IgD-negative memory B cell (primary cell): Measurements from ENCODE around the gene CHL1. TPM values are rescaled to one million over a fixed set of nuclear protein-coding genes. Genes with fewer than 3 reads are reported as not detected.
A peak's percentile ranks its signal among the peaks of the same experiment; 100 is the strongest.

ENCODE experiments used
- H3K27ac Mint-ChIP-seq, 3 donors: one replicate each; pipeline ENCODE4 v1.8.0; 2020 to 2022; ENCODE audit warnings: mild to moderate bottlenecking in 3 of 3, mixed read lengths in 3 of 3, moderate library complexity in 1 of 3
- H3K27me3 Mint-ChIP-seq: one replicate; pipeline ENCODE4 v1.8.0; 2021; ENCODE audit warnings: mixed read lengths
- H3K36me3 Mint-ChIP-seq: one replicate; pipeline ENCODE4 v1.8.0; 2020; ENCODE audit warnings: mild to moderate bottlenecking, mixed read lengths
- H3K4me1 Mint-ChIP-seq, 3 donors: one replicate each; pipeline ENCODE4 v1.8.0; 2020 to 2022; ENCODE audit warnings: mixed read lengths in 3 of 3, mild to moderate bottlenecking in 1 of 3
- H3K4me3 Mint-ChIP-seq, 4 donors: one replicate each; pipeline ENCODE4 v1.8.0; 2020 to 2022; ENCODE audit warnings: mild to moderate bottlenecking in 4 of 4, mixed read lengths in 4 of 4, moderate library complexity in 3 of 4
- H3K9me3 Mint-ChIP-seq, 3 donors: one replicate each; pipeline ENCODE4 v1.8.0; 2020 to 2021; ENCODE audit warnings: mixed read lengths in 3 of 3, mild to moderate bottlenecking in 1 of 3
- polyA plus RNA-seq: library from polyadenylated mRNA; unstranded; fragments of 300-500 nt; fragmentation: Illumina TruSeq; gene quantifications from one replicate; pipeline ENCODE4 v1.2.3, GENCODE V29; 2021

Gene CHL1
- polyA plus RNA-seq, 1 donor from 2014 or later: 4.1 TPM

DNA sequence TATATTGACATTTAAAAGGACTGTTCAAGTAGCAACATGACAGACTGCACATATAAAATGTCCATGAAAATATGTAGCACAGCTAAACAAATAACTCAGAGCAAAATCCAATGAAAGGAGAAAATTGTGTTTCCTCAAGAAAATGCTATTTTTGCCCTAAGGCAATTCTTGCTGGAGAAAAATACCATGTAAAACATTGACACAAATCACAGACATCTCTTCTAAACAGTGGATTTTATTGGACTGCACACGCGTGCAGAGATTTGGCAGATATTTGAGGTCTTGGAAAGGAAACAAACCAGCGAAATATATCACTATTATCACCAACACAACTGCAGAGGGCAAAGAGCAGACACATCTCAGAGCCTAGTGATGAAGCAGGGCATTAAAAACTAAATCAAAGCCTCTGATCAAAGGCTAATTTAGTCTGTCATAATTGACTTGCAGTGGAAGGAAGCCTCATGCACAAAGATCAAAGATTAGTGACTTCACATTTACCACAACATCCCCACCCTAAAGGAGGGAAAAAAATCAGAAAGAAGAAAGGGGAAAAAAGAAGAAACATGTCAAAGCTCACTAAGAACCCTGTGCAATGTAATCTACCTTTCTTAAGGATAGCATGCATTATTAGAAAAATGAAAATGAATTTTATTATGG, 52.4 kb downstream of the CHL1 start:
- H3K27ac Mint-ChIP-seq: no peak overlapping the region
- no peak overlapping the region for H3K4me3 Mint-ChIP-seq
- no peaks in the 10 kb centered on the region for H3K9me3 Mint-ChIP-seq
- no peaks in the 10 kb centered on the region for H3K36me3 Mint-ChIP-seq
- peaks cover 11 to 18% (median 11%) of the 10 kb centered on the region in 3 donors for H3K4me1 Mint-ChIP-seq
- no peaks in the 10 kb centered on the region for H3K27me3 Mint-ChIP-seq

DNA sequence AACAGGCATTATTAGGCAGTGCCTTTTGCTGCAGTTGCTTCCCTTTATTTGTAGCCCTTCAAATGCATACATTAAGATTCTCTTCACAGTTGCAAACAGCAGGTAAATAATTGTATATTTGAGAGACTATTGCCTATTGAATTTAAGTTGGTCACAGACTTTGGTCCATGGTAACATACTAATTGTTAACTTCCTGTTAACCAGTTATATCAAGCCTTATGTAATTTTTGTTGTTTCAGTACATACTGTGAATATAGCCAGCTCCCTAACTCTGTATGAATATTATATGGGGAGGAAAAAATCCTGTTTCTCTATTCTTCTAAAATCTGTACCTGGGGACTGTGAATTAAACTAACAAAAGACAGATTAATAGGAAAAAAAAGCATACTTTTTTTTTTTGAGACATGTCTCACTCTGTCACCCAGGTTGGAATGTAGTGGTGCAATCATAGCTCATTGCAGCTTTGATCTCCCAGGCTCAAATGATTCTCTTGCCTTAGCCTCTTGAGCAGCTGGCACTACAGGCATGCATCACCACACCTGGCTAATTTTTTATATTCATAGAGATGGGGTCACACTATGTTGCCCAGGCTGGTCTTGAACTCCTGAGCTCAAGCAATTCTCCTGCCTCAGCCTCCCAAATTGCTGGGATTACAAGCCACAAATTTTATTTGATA, 53.2 kb downstream of the CHL1 start:
- Mint-ChIP-seq H3K4me1 (peaks cover 11 to 18% (median 11%) of the 10 kb centered on the region in 3 donors), H3K4me3 (no peak overlapping the region), H3K9me3 (no peaks in the 10 kb centered on the region), H3K27me3 (no peaks in the 10 kb centered on the region), H3K36me3 (no peaks in the 10 kb centered on the region), H3K27ac (no peak overlapping the region)

DNA sequence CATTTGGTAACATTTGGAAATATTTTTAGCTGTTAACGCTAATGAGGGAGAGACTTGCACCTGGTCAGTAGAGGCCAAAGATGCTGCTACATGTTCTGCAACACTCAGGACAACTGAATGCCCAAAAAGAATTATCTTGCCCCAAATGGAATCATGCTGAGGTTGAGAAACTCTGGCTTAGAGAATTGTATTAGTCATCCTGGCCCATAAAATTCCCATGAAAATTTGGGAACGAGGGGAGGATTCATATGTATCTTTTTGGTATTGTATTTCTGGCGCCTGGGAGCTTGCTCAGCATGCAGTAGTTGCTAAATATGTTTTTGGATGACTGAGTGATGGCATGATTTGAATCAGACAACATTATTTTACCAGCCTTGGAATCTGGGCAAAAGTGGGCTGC, 59.9 kb downstream of the CHL1 start:
- H3K4me3 Mint-ChIP-seq: no peak overlapping the region
- no peaks in the 10 kb centered on the region for H3K36me3 Mint-ChIP-seq
- H3K9me3 Mint-ChIP-seq: no peaks in the 10 kb centered on the region
- H3K27ac Mint-ChIP-seq: no peak overlapping the region
- peaks cover 0 to 1% (median 0%) of the 10 kb centered on the region in 3 donors for H3K4me1 Mint-ChIP-seq
- no peaks in the 10 kb centered on the region for H3K27me3 Mint-ChIP-seq

DNA sequence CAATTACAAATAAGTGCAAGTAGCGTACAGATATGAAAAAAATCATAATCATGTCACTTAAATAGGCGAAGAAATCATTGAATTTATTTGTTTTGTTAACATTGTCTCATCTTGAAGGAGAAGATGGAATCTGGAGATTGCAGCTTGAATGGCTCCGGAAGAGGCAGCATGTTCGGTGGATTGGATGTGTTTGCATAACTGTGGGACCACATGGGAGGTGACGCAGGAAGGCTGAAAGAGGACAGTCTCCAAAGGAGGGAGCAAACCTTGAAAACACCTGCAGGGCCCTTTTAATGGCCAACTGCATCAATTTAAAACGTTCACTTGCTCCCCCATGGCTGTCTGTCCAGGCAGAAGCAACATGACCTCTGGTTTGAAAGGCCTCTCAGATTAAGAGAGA, 61.3 kb downstream of the CHL1 start:
- peaks cover 0 to 1% (median 0%) of the 10 kb centered on the region in 3 donors for H3K4me1 Mint-ChIP-seq
- no peaks in the 10 kb centered on the region for H3K27me3 Mint-ChIP-seq
- H3K27ac Mint-ChIP-seq: no peak overlapping the region
- H3K4me3 Mint-ChIP-seq: no peak overlapping the region
- H3K36me3 Mint-ChIP-seq: no peaks in the 10 kb centered on the region
- H3K9me3 Mint-ChIP-seq: no peaks in the 10 kb centered on the region

DNA sequence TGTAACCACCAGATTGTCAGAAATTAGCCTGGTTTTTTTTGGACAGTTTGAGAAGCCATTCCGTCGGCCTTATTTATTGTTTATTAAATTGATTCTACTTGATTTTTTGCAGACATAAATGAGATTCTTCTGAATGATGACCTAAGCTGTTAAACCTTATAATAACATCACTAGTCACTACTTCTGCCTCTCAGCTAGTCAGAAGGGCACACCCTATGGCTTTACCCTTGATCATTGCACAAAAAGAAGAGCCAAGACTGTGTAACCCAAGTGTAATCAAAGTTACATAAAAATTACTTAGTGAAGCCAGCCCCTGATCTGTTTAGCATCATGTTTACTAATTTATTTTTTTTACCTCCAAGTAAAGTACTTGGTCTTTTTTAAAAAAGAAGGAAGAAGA, 64.3 kb downstream of the CHL1 start:
- H3K4me3 Mint-ChIP-seq: no peak overlapping the region
- no peaks in the 10 kb centered on the region for H3K27me3 Mint-ChIP-seq
- no peak overlapping the region for H3K27ac Mint-ChIP-seq
- H3K36me3 Mint-ChIP-seq: no peaks in the 10 kb centered on the region
- no peaks in the 10 kb centered on the region for H3K4me1 Mint-ChIP-seq
- no peaks in the 10 kb centered on the region for H3K9me3 Mint-ChIP-seq

DNA sequence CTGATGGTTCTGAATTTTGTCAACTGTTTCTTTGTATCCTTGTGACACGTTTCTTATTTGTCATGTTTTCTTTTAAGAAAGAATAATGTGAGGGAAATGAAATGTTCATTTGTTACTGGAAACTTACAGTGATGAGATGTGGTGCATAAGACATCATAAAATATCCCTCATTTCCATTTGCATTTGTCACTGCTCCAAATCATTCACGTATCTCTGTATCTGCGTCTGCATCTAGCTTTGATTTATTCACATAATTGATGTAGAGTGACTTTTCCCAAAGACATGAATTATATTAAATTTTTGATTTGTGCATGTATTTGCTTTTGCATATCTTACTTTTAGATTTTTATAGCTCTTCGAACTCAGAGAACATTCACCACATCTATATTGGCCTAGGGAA, 66.8 kb downstream of the CHL1 start:
- H3K27ac Mint-ChIP-seq: no peak overlapping the region
- H3K9me3 Mint-ChIP-seq: no peaks in the 10 kb centered on the region
- no peak overlapping the region for H3K4me3 Mint-ChIP-seq
- H3K36me3 Mint-ChIP-seq: peaks cover 3% of the 10 kb centered on the region
- H3K4me1 Mint-ChIP-seq: peaks cover 0 to 2% (median 2%) of the 10 kb centered on the region in 3 donors
- no peaks in the 10 kb centered on the region for H3K27me3 Mint-ChIP-seq

DNA sequence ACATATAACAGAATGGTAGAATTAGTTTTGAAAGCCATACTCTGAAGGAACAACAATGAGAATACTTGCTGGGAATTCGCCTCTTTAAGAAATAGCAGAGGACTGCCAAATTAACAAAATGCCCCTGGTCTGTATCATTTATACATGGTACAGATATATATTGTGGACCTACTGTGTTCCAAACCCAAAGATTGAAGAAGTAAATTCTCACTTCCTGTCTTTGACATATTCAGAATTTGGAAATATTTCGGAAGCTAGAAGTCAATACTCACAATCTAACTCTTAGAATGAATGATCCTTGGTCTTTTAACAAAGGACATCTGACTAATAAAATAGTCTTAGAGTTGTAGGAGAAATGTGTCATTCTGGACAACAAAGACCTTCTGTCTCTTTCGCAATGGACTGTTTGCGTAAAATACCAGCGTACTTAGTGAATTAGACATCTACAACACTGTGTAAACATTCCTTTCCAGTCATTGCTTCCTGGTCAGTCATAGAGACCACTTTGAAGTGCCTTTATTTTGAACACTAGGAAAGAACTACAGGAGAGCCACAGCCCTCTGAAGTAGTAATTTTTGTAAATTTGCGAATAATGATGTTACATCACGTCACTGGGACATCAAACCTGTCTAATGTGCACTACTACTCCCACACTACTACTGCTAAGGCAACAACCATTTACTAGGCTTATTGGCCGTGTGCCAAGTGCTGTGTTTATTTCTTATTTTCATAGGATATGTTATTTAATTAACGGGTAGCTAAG, 68.0 kb downstream of the CHL1 start:
- Mint-ChIP-seq H3K27ac (peak overlapping the region in 1 of 3 donors; percentile 19), H3K9me3 (no peaks in the 10 kb centered on the region), H3K36me3 (peaks cover 3% of the 10 kb centered on the region), H3K27me3 (no peaks in the 10 kb centered on the region), H3K4me3 (no peak overlapping the region), H3K4me1 (peaks cover 0 to 2% (median 2%) of the 10 kb centered on the region in 3 donors)

DNA sequence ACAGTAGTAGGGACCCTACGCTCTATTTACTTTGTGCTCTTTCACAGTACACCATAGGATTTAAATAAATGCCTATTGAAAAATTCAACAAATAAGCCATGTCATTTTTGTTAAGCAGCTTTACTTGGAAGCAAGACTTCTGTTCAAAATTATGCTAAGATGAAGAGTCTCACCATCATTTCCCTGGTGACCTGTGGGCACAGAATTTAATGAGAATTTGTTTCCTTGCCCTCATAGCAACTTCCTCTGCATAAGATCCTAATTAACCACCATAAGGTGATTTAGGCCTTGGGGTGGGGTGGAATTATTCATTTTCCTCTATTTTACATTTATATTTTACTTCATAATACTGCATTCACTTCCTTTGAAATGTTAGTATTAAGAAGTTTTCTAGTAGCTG, 70.5 kb downstream of the CHL1 start:
- H3K9me3 Mint-ChIP-seq: peaks cover 0 to 2% (median 0%) of the 10 kb centered on the region in 3 donors
- H3K27me3 Mint-ChIP-seq: no peaks in the 10 kb centered on the region
- H3K4me1 Mint-ChIP-seq: peaks cover 18 to 19% (median 19%) of the 10 kb centered on the region in 3 donors
- peaks cover 3% of the 10 kb centered on the region for H3K36me3 Mint-ChIP-seq
- H3K27ac Mint-ChIP-seq: no peak overlapping the region
- no peak overlapping the region for H3K4me3 Mint-ChIP-seq

DNA sequence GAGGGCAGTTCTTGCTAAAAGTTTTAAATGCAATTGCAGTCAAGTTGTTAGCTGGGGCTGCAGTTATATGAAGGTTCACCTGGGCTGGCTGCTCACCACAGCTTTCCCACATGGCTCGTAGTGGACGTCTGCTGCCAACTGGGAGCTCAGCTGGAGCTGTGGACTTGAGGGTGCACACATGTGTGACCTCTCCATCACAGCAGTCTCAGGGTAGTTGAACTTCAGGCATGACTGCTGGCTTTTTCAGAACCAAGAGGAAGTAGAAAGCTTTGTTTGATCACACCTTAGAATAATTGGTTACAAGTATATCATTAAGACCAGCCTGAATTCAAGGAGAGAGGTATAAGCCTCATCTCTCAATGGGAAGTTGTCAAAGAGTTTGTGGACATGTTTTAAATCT, 74.1 kb downstream of the CHL1 start:
- no peaks in the 10 kb centered on the region for H3K27me3 Mint-ChIP-seq
- H3K36me3 Mint-ChIP-seq: peaks cover 3% of the 10 kb centered on the region
- peaks cover 0 to 2% (median 0%) of the 10 kb centered on the region in 3 donors for H3K9me3 Mint-ChIP-seq
- H3K27ac Mint-ChIP-seq: no peak overlapping the region
- peak overlapping the region in 1 of 4 donors; percentile 79 for H3K4me3 Mint-ChIP-seq
- peaks cover 33 to 43% (median 36%) of the 10 kb centered on the region in 3 donors for H3K4me1 Mint-ChIP-seq

DNA sequence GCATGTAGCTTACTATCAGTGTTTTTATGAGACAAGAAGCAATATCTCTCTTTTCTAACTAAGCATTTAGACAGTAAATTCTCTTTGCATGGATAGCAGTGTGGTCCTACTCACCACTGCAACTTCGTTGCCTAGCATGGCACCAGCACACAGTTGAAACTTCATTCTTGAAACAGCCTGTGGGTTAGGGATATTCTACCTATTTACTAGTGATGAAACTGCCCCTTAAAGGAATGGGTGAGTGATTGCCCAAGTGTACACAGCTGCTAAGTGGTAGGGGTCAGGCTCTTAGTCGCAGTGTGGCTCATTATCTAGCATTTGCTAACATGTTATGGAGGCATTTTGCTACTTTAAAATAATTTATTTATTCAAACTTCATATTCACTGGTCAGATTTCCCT, 78.4 kb downstream of the CHL1 start:
- H3K4me1 Mint-ChIP-seq: peaks cover 55 to 68% (median 56%) of the 10 kb centered on the region in 3 donors
- no peaks in the 10 kb centered on the region for H3K27me3 Mint-ChIP-seq
- H3K9me3 Mint-ChIP-seq: peaks cover 0 to 2% (median 0%) of the 10 kb centered on the region in 3 donors
- H3K27ac Mint-ChIP-seq: no peak overlapping the region
- no peak overlapping the region for H3K4me3 Mint-ChIP-seq
- no peaks in the 10 kb centered on the region for H3K36me3 Mint-ChIP-seq

DNA sequence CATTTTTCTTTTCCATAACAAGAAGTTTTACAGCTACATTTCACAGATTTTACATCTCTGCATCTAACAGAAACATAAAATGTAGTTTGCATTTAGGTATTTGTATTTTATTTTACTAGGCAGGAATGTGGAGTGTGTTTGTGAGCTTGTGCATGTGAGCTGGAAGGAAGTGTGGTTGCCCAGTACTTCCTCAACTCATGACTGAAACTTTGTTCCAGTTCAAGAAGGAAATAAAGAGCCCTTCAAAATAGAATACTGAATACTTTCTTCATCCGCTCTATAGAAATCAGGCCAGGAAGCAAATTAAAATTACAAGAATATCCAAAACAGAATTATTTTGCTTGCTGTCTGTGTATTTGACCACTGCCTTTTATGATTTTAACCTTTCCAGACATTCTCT, 81.3 kb downstream of the CHL1 start:
- peaks cover 0 to 6% (median 6%) of the 10 kb centered on the region in 3 donors for H3K9me3 Mint-ChIP-seq
- peaks cover 2% of the 10 kb centered on the region for H3K36me3 Mint-ChIP-seq
- H3K4me3 Mint-ChIP-seq: peak overlapping the region; percentile 79 to 98 (median 92)
- H3K27me3 Mint-ChIP-seq: no peaks in the 10 kb centered on the region
- peak overlapping the region; percentile 99 to 100 (median 100) for H3K27ac Mint-ChIP-seq
- peaks cover 31 to 47% (median 38%) of the 10 kb centered on the region in 3 donors for H3K4me1 Mint-ChIP-seq

DNA sequence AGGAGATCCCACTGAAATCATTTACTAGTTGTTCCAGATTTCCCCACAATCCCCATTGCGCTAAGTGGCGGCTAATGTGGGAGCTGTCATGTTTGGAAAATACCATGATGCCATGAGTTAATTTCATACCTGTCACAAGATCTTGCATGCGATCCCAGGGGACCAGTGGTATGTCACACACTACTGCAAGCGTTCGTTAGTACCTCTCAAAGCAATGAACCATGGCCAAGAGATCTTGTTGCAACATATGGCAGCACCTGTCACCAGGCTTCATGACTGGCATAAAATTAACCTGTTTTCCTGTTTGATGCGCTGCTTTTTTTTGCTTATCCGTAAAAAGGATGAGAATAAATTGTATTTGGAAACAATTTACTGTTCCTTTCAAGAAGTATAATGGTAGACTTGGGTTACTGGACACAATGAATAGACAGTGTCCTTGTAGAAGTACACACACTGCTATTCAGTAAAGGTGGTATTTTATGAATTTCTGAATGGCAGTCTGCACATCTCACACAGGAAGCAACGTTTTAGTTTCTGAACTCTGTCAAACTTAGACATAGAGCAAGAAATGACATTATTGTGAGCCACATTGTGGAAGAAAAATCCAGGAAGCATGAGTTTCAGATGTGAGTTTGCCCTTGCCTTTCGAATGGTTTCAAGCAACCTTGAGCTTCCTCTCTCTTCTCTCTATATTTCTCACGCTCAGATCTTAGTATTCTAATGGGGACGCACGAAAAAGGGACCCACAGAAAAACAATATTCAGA, 81.9 kb downstream of the CHL1 start:
- Mint-ChIP-seq H3K27ac (peak overlapping the region; percentile 99 to 100 (median 100)), H3K27me3 (no peaks in the 10 kb centered on the region), H3K4me1 (peaks cover 28 to 43% (median 35%) of the 10 kb centered on the region in 3 donors), H3K36me3 (peaks cover 2% of the 10 kb centered on the region), H3K9me3 (peaks cover 0 to 11% (median 9%) of the 10 kb centered on the region in 3 donors), H3K4me3 (peak overlapping the region; percentile 79 to 98 (median 92))

DNA sequence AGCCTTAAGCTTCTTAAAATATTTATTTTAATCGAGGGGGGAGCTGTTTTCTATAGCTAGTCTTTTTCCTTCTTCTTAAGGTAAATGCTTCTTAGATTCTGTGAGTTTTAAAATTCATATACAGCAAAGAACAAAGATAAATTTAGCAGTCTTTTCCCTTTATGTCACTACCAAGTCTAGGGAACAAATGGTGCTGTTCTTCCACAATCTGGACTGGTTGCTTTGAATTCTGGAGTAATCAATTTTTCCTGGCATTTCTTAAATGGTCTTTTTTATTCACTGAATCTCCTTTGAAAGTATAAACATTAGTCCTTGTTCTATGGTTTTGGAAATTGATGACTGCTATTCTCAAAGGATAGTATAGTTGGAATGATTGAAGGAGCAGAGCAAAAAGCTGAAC, 82.8 kb downstream of the CHL1 start:
- peak overlapping the region; percentile 99 to 100 (median 100) for H3K27ac Mint-ChIP-seq
- peak overlapping the region in 2 of 4 donors; percentile 89 to 94 for H3K4me3 Mint-ChIP-seq
- H3K27me3 Mint-ChIP-seq: no peaks in the 10 kb centered on the region
- H3K4me1 Mint-ChIP-seq: peaks cover 21 to 35% (median 28%) of the 10 kb centered on the region in 3 donors
- peaks cover 2% of the 10 kb centered on the region for H3K36me3 Mint-ChIP-seq
- peaks cover 0 to 17% (median 11%) of the 10 kb centered on the region in 3 donors for H3K9me3 Mint-ChIP-seq

DNA sequence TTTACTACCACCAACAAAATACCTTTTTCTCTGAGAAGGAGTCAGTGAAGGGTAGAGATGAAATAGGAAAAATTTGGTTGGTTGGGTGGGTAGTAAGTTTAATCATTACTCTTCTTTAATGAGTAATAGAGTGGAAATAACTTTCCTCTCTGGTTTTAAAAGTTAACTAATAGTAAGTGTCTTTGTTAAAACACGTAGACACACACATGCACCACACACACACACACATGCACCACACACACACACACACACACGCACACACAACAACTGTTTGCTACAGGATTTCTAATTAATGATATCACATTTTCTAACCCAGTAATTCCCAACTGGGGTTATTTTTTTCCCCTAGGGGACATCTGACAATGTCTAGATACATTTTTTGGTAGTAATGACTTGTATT, 84.1 kb downstream of the CHL1 start:
- H3K9me3 Mint-ChIP-seq: peaks cover 0 to 17% (median 11%) of the 10 kb centered on the region in 3 donors
- H3K27ac Mint-ChIP-seq: peak overlapping the region in 1 of 3 donors; percentile 43
- H3K36me3 Mint-ChIP-seq: peaks cover 2% of the 10 kb centered on the region
- H3K27me3 Mint-ChIP-seq: no peaks in the 10 kb centered on the region
- no peak overlapping the region for H3K4me3 Mint-ChIP-seq
- peaks cover 23 to 31% (median 24%) of the 10 kb centered on the region in 3 donors for H3K4me1 Mint-ChIP-seq
